Left cardiac atrium (tissue), 4 donors: ENCODE results near the gene SMAD6. TPM values are rescaled to one million over a fixed set of nuclear protein-coding genes. Genes with fewer than 3 reads are reported as not detected.
"Not testable (repeated sequence)": the region's sequence is repeated elsewhere in the genome, so short reads cannot be mapped to it uniquely, and the experiment has no call there.

Experiments
- ATAC-seq, 2 donors: fragments of 200-7000 bp; cut with Tn5 transposase; one replicate each; pipeline ENCODE4 v1.9.1; 2020; ENCODE audit warnings: mild to moderate bottlenecking in 2 of 2, moderate library complexity in 2 of 2
- DNase-seq: peaks from one replicate; pipeline ENCODE4 v3.0.0-alpha.2; 2020
- intact Hi-C, 2 donors: fragments of 100-400 bp; cut with DNase I; formaldehyde crosslinking; loops; one replicate each; pipeline versions ENCODE4 v1.14.1 to v1.15.1; 2022 to 2023
- total RNA-seq, 2 donors: library from RNA; stranded (reverse); fragmentation: NEBNext Ultra II Directional; extraction: Animal tissue kit (Norgen Biotek cat#: 25700); gene quantifications; one replicate each; pipeline ENCODE4 v1.2.1, GENCODE V29; 2021
- donor health status: DM: no; HTN: yes; CAD: no.
- donor health status: DM: no; HTN: yes; CAD: no; lungs with severe emphysema.
- donor health status: DM: yes; HTN: yes; CAD: no.
- donor health status: Dilated cardiomyopathy.

Gene SMAD6
- total RNA-seq, 2 donors from 2014 or later = 13.5 to 51.5 TPM

- ATAC-seq (no peak), DNase-seq (no peak)
- intact Hi-C loops = no loop called here
These were observed 121.6 kb downstream of the SMAD6 start for GRCh38 chr15:66823601-66824000.

- intact Hi-C loops = no loop called here
- DNase-seq (no peak), ATAC-seq (no peak)
These were observed 122.4 kb downstream of the SMAD6 start for GRCh38 chr15:66824424-66824823.

- ATAC-seq (no peak), DNase-seq (no peak)
- intact Hi-C loops = no loop called here
These were observed 123.1 kb downstream of the SMAD6 start for GRCh38 chr15:66825139-66825538.

- DNase-seq (no peak), ATAC-seq (no peak)
- intact Hi-C loops = no loop called here
These were observed 123.7 kb downstream of the SMAD6 start for GRCh38 chr15:66825731-66826130.

- intact Hi-C loops = no loop called here
- ATAC-seq (no peak), DNase-seq (no peak)
These were observed 124.5 kb downstream of the SMAD6 start for GRCh38 chr15:66826507-66826906.

GRCh38 chr15:66827039-66827697, 125.1 kb downstream of the SMAD6 start:
- intact Hi-C loops = no loop called here
- ATAC-seq (no peak), DNase-seq (no peak)

GRCh38 chr15:66827698-66828055, 125.6 kb downstream of the SMAD6 start:
- intact Hi-C loops = no loop called here
- ATAC-seq (no peak), DNase-seq (no peak)

- ATAC-seq, intact Hi-C loops, DNase-seq: not testable (repeated sequence)
These were observed 126.9 kb downstream of the SMAD6 start for GRCh38 chr15:66828817-66829541.

GRCh38 chr15:66829551-66830121, 127.6 kb downstream of the SMAD6 start:
- ATAC-seq = no peak
- no peak for DNase-seq
- intact Hi-C loops = no loop called here

GRCh38 chr15:66830358-66830757, 128.3 kb downstream of the SMAD6 start:
- DNase-seq (peak; percentile 53), ATAC-seq (peak; percentile 74 to 89)
- intact Hi-C loops = no loop called here

- DNase-seq = no peak
- ATAC-seq = no peak
These were observed 128.8 kb downstream of the SMAD6 start for GRCh38 chr15:66830823-66831222.

GRCh38 chr15:66831289-66831688, 129.3 kb downstream of the SMAD6 start:
- ATAC-seq (no peak), DNase-seq (no peak)
- intact Hi-C loops = no loop called here

More at GRCh38 chr15:66830823-66831222, 128.8 kb downstream of the SMAD6 start:
- intact Hi-C loops = no loop called here

- ATAC-seq = no peak
- intact Hi-C loops = no loop called here
These were observed 129.9 kb downstream of the SMAD6 start for GRCh38 chr15:66831801-66832390.

More at GRCh38 chr15:66831801-66832390, 129.9 kb downstream of the SMAD6 start:
- no peak for DNase-seq

Other genes starting within 250 kb of the SMAD6 start
- 10 to 100 TPM; 32.3 to 33.3 TPM for gene SNAPC5, start 204.5 kb upstream of the SMAD6 start, total RNA-seq
- 1,000 to 10,000 TPM; 1,466 to 1,535 TPM for gene RPL4, start 197.4 kb upstream of the SMAD6 start, total RNA-seq
- 1 to 10 TPM; 2.3 to 3.5 TPM for gene ZWILCH, start 196.9 kb upstream of the SMAD6 start, total RNA-seq
- not detected for gene LCTL, start 136.2 kb upstream of the SMAD6 start, total RNA-seq